ENCODE data around the gene NCK1. TPM values are rescaled to one million over a fixed set of nuclear protein-coding genes. Genes with fewer than 3 reads are reported as not detected.
"Not testable (repeated sequence)": the region's sequence is repeated elsewhere in the genome, so short reads cannot be mapped to it uniquely, and the experiment has no call there.

The NCK1 gene
- total and polyA plus RNA-seq, 7 donors, result 16.2 to 33.4 (median 25.4) TPM

GRCh38 chr3:136960838-136961836 lies 99.1 kb downstream of the NCK1 start:
- Histone ChIP-seq H3K27me3 (ENCODE audit: insufficient read depth in 3 of 3, low read length in 2 of 3) (no peaks in the 10 kb centered on the region), H3K4me1 (no peaks in the 10 kb centered on the region), H3K27ac (no peak overlapping the region), H3K9me3 (no peaks in the 10 kb centered on the region), H3K4me3 (no peak overlapping the region), H3K36me3 (ENCODE audit: insufficient read depth in 1 of 2, low read depth in 1 of 2) (no peaks in the 10 kb centered on the region)
- intact Hi-C loops (cut with DNase I), result no loop called here
- ATAC-seq, result no peak
- DNase-seq, result no peak
- TF ChIP-seq CTCF (IDR thresholded peaks at IDR 0.05), result no peak
- whole genome bisulfite sequencing, 3 donors, result 86 to 89% (median 88%) methylated on average over 4 of the region's 4 CpGs

GRCh38 chr3:136962927-136963326 lies 100.9 kb downstream of the NCK1 start:
- Histone ChIP-seq H3K4me1 (no peaks in the 10 kb centered on the region), H3K4me3 (no peak overlapping the region), H3K9me3 (no peaks in the 10 kb centered on the region), H3K27me3 (ENCODE audit: insufficient read depth in 3 of 3, low read length in 2 of 3) (no peaks in the 10 kb centered on the region), H3K36me3 (ENCODE audit: insufficient read depth in 1 of 2, low read depth in 1 of 2) (no peaks in the 10 kb centered on the region), H3K27ac (no peak overlapping the region)
- no peak for TF ChIP-seq CTCF (IDR thresholded peaks at IDR 0.05)
- ATAC-seq (no peak), DNase-seq (no peak)
- intact Hi-C loops (cut with DNase I), result no loop called here
- 87 to 94% (median 91%) methylated on average over 1 of the region's 1 CpG for WGBS, 3 donors

GRCh38 chr3:136969539-136969938 lies 107.5 kb downstream of the NCK1 start:
- DNase-seq; H3K9me3 ChIP-seq; ATAC-seq; H3K4me3 ChIP-seq; H3K27me3 ChIP-seq (ENCODE audit: insufficient read depth in 3 of 3, low read length in 2 of 3); H3K36me3 ChIP-seq (ENCODE audit: insufficient read depth in 1 of 2, low read depth in 1 of 2); intact Hi-C loops (cut with DNase I); H3K4me1 ChIP-seq; H3K27ac ChIP-seq: not testable (repeated sequence)
- 90 to 96% (median 92%) methylated on average over 6 of the region's 14 CpGs for WGBS, 3 donors

- no peak for ATAC-seq
- Histone ChIP-seq H3K4me3 (no peak overlapping the region), H3K27me3 (ENCODE audit: insufficient read depth in 3 of 3, low read length in 2 of 3) (no peaks in the 10 kb centered on the region), H3K27ac (no peak overlapping the region), H3K36me3 (ENCODE audit: insufficient read depth in 1 of 2, low read depth in 1 of 2) (no peaks in the 10 kb centered on the region), H3K4me1 (no peaks in the 10 kb centered on the region), H3K9me3 (peaks cover 12% of the 10 kb centered on the region)
- no peak for DNase-seq
- WGBS, 3 donors, result 87 to 94% (median 90%) methylated on average over 4 of the region's 4 CpGs
- intact Hi-C loops (cut with DNase I), result no loop called here
- TF ChIP-seq CTCF (IDR thresholded peaks at IDR 0.05), result no peak
Measured at GRCh38 chr3:136973352-136973751, 111.3 kb downstream of the NCK1 start.

GRCh38 chr3:136974670-136975069 lies 112.7 kb downstream of the NCK1 start:
- TF ChIP-seq CTCF (IDR thresholded peaks at IDR 0.05), result no peak
- H3K27ac ChIP-seq, result no peak overlapping the region
- peaks cover 12% of the 10 kb centered on the region for H3K9me3 ChIP-seq
- no peaks in the 10 kb centered on the region for H3K4me1 ChIP-seq
- intact Hi-C loops (cut with DNase I), result no loop called here
- H3K27me3 ChIP-seq (ENCODE audit: insufficient read depth in 3 of 3, low read length in 2 of 3), result no peaks in the 10 kb centered on the region
- no peak for ATAC-seq
- no peak for DNase-seq
- 49 to 76% (median 68%) methylated on average over 2 of the region's 2 CpGs for WGBS, 3 donors
- H3K4me3 ChIP-seq, result no peak overlapping the region
- H3K36me3 ChIP-seq (ENCODE audit: insufficient read depth in 1 of 2, low read depth in 1 of 2), result no peaks in the 10 kb centered on the region
